ENCODE results near the gene LCE2B. TPM values are rescaled to one million over a fixed set of nuclear protein-coding genes. Genes with fewer than 3 reads are reported as not detected.

LCE2B gene
- total RNA-seq, 6 experiments from 2014 or later = not detected

GRCh38 chr1:152683846-152684245 is 2.1 kb upstream of the LCE2B start:
- no peaks in the 10 kb centered on the region for H3K4me1 ChIP-seq
- ATAC-seq (no peak), DNase-seq (no peak)
- H3K9me3 ChIP-seq = no peaks in the 10 kb centered on the region
- TF ChIP-seq POLR2A (IDR thresholded peaks at IDR 0.05) (no peak), CTCF (IDR thresholded peaks at IDR 0.05) (no peak)
- no peaks in the 10 kb centered on the region for H3K27me3 ChIP-seq
- no peak overlapping the region for H3K27ac ChIP-seq
- no peaks in the 10 kb centered on the region for H3K36me3 ChIP-seq
- intact Hi-C loops (cut with DNase I) = no loop called here
- H3K4me3 ChIP-seq = no peak overlapping the region

GRCh38 chr1:152697701-152698600 is 12.0 kb downstream of the LCE2B start, which contains the start of gene LCE2A:
TSS of gene LCE2A (plus strand) at chr1:152698345. CDS start at chr1:152698902, 557 bp downstream.
- Histone ChIP-seq H3K27ac (no peak within 1 kb of the TSS), H3K4me1 (no peaks in the 10 kb centered on the region), H3K4me3 (no peak within 1 kb of the TSS), H3K9me3 (no peaks in the 10 kb centered on the region), H3K27me3 (no peaks in the 10 kb centered on the region), H3K36me3 (no peaks in the 10 kb centered on the region)
- ATAC-seq = no peak
- intact Hi-C loops (cut with DNase I) = no loop called here
- no peak for TF ChIP-seq POLR2A (IDR thresholded peaks at IDR 0.05)
- no peak for TF ChIP-seq CTCF (IDR thresholded peaks at IDR 0.05)
- WGBS (ENCODE audit: insufficient coverage, low coverage, low lambda C conversion rate, missing lambda C conversion rate) = 37% methylated on average over 4 of the region's 4 CpGs
- no peak for DNase-seq

GRCh38 chr1:152699746-152700145 is 13.8 kb downstream of the LCE2B start:
- Histone ChIP-seq H3K4me3 (no peak overlapping the region), H3K27me3 (no peaks in the 10 kb centered on the region), H3K9me3 (no peaks in the 10 kb centered on the region), H3K27ac (no peak overlapping the region), H3K4me1 (no peaks in the 10 kb centered on the region), H3K36me3 (no peaks in the 10 kb centered on the region)
- ATAC-seq (no peak), DNase-seq (no peak)
- intact Hi-C loops (cut with DNase I) = no loop called here
- 61% methylated on average over 4 of the region's 4 CpGs for WGBS (ENCODE audit: insufficient coverage, low coverage, low lambda C conversion rate, missing lambda C conversion rate)
- no peak for TF ChIP-seq CTCF (IDR thresholded peaks at IDR 0.05)
- no peak for TF ChIP-seq POLR2A (IDR thresholded peaks at IDR 0.05)

GRCh38 chr1:152707860-152708259 is 21.9 kb downstream of the LCE2B start, which contains the start of gene LCE4A:
TSS of gene LCE4A (plus strand) at chr1:152708160. CDS start at chr1:152709076, 916 bp downstream.
- Histone ChIP-seq H3K4me3 (no peak within 1 kb of the TSS), H3K36me3 (no peaks in the 10 kb centered on the region), H3K27me3 (no peaks in the 10 kb centered on the region), H3K4me1 (no peaks in the 10 kb centered on the region), H3K9me3 (no peaks in the 10 kb centered on the region), H3K27ac (no peak within 1 kb of the TSS)
- intact Hi-C loops (cut with DNase I) = no loop called here
- TF ChIP-seq POLR2A (IDR thresholded peaks at IDR 0.05) (no peak), CTCF (IDR thresholded peaks at IDR 0.05) (no peak)
- ATAC-seq (no peak), DNase-seq (no peak)
- no CpG with 5 or more reads among the region's 2 CpGs for WGBS (ENCODE audit: insufficient coverage, low coverage, low lambda C conversion rate, missing lambda C conversion rate)

Data from right lobe of liver (tissue), 6 donors.